Measurements from ENCODE around the gene YIF1A. TPM values are rescaled to one million over a fixed set of nuclear protein-coding genes. Genes with fewer than 3 reads are reported as not detected.

The YIF1A gene
- total and polyA plus RNA-seq, 4 donors: 93.0 to 136 (median 117) TPM

DNA sequence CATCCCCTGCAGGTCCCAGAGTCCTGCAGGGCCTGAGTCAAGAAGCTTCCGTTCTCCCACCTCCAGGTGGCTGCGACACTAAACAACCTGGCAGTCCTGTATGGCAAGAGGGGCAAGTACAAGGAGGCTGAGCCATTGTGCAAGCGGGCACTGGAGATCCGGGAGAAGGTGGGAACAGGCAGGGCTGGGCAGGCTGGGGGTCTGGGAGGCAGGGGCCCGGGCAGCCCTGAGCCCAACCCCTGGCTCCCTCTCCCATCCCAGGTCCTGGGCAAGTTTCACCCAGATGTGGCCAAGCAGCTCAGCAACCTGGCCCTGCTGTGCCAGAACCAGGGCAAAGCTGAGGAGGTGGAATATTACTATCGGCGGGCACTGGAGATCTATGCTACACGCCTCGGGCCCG lies 25.2 kb downstream of the YIF1A start:
- over 99% methylated on average over 10 of the region's 10 CpGs for WGBS
- Histone ChIP-seq H3K27ac (ENCODE audit: low read depth in 1 of 2, low read length in 2 of 2) (no peak overlapping the region), H3K9me3 (ENCODE audit: control insufficient read depth in 4 of 4, low read length in 3 of 4) (no peaks in the 10 kb centered on the region), H3K4me3 (ENCODE audit: low read depth in 1 of 3, low read length in 3 of 3) (no peak overlapping the region), H3K36me3 (ENCODE audit: control insufficient read depth in 4 of 4, insufficient read depth in 3 of 4, low read depth in 1 of 4, low read length in 3 of 4) (peaks cover 0 to 6% (median 2%) of the 10 kb centered on the region in 4 donors), H3K4me1 (ENCODE audit: control insufficient read depth in 4 of 4, insufficient read depth in 4 of 4, low read length in 3 of 4) (peaks cover 0 to 12% (median 5%) of the 10 kb centered on the region in 4 donors), H3K9ac (ENCODE audit: low read depth in 1 of 2, low read length in 2 of 2) (no peak overlapping the region), H3K27me3 (ENCODE audit: control insufficient read depth in 4 of 4, insufficient read depth in 4 of 4, low read length in 3 of 4) (no peaks in the 10 kb centered on the region)
- TF ChIP-seq YY1 (IDR thresholded peaks at IDR 0.05) (no peak), FOXA2 (IDR thresholded peaks at IDR 0.05) (no peak), TAF1 (conservative IDR thresholded peaks at IDR 0.05) (no peak), JUND (IDR thresholded peaks at IDR 0.05) (no peak), RXRA (IDR thresholded peaks at IDR 0.05) (no peak), EGR1 (IDR thresholded peaks at IDR 0.05; ENCODE audit: low read depth in 2 of 2) (no peak), NR2F2 (IDR thresholded peaks at IDR 0.05) (no peak), GABPA (IDR thresholded peaks at IDR 0.05 in 1 of 2, conservative IDR thresholded peaks at IDR 0.05 in 1 of 2) (no peak), HNF4A (conservative IDR thresholded peaks at IDR 0.05) (no peak)
- TF ChIP-seq, protein P1, sequence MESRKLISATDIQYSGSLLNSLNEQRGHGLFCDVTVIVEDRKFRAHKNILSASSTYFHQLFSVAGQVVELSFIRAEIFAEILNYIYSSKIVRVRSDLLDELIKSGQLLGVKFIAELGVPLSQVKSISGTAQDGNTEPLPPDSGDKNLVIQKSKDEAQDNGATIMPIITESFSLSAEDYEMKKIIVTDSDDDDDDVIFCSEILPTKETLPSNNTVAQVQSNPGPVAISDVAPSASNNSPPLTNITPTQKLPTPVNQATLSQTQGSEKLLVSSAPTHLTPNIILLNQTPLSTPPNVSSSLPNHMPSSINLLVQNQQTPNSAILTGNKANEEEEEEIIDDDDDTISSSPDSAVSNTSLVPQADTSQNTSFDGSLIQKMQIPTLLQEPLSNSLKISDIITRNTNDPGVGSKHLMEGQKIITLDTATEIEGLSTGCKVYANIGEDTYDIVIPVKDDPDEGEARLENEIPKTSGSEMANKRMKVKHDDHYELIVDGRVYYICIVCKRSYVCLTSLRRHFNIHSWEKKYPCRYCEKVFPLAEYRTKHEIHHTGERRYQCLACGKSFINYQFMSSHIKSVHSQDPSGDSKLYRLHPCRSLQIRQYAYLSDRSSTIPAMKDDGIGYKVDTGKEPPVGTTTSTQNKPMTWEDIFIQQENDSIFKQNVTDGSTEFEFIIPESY (IDR thresholded peaks at IDR 0.05): no peak
- TF ChIP-seq, protein P2, sequence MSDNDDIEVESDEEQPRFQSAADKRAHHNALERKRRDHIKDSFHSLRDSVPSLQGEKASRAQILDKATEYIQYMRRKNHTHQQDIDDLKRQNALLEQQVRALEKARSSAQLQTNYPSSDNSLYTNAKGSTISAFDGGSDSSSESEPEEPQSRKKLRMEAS (IDR thresholded peaks at IDR 0.05): no peak
- TF ChIP-seq, protein P3, sequence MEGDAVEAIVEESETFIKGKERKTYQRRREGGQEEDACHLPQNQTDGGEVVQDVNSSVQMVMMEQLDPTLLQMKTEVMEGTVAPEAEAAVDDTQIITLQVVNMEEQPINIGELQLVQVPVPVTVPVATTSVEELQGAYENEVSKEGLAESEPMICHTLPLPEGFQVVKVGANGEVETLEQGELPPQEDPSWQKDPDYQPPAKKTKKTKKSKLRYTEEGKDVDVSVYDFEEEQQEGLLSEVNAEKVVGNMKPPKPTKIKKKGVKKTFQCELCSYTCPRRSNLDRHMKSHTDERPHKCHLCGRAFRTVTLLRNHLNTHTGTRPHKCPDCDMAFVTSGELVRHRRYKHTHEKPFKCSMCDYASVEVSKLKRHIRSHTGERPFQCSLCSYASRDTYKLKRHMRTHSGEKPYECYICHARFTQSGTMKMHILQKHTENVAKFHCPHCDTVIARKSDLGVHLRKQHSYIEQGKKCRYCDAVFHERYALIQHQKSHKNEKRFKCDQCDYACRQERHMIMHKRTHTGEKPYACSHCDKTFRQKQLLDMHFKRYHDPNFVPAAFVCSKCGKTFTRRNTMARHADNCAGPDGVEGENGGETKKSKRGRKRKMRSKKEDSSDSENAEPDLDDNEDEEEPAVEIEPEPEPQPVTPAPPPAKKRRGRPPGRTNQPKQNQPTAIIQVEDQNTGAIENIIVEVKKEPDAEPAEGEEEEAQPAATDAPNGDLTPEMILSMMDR (IDR thresholded peaks at IDR 0.05; ENCODE audit: low read depth, low read length, missing input control): no peak
- TF ChIP-seq, protein P4, sequence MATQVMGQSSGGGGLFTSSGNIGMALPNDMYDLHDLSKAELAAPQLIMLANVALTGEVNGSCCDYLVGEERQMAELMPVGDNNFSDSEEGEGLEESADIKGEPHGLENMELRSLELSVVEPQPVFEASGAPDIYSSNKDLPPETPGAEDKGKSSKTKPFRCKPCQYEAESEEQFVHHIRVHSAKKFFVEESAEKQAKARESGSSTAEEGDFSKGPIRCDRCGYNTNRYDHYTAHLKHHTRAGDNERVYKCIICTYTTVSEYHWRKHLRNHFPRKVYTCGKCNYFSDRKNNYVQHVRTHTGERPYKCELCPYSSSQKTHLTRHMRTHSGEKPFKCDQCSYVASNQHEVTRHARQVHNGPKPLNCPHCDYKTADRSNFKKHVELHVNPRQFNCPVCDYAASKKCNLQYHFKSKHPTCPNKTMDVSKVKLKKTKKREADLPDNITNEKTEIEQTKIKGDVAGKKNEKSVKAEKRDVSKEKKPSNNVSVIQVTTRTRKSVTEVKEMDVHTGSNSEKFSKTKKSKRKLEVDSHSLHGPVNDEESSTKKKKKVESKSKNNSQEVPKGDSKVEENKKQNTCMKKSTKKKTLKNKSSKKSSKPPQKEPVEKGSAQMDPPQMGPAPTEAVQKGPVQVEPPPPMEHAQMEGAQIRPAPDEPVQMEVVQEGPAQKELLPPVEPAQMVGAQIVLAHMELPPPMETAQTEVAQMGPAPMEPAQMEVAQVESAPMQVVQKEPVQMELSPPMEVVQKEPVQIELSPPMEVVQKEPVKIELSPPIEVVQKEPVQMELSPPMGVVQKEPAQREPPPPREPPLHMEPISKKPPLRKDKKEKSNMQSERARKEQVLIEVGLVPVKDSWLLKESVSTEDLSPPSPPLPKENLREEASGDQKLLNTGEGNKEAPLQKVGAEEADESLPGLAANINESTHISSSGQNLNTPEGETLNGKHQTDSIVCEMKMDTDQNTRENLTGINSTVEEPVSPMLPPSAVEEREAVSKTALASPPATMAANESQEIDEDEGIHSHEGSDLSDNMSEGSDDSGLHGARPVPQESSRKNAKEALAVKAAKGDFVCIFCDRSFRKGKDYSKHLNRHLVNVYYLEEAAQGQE (IDR thresholded peaks at IDR 0.05): no peak
- no peak for DNase-seq (ENCODE audit: low spot score)

DNA sequence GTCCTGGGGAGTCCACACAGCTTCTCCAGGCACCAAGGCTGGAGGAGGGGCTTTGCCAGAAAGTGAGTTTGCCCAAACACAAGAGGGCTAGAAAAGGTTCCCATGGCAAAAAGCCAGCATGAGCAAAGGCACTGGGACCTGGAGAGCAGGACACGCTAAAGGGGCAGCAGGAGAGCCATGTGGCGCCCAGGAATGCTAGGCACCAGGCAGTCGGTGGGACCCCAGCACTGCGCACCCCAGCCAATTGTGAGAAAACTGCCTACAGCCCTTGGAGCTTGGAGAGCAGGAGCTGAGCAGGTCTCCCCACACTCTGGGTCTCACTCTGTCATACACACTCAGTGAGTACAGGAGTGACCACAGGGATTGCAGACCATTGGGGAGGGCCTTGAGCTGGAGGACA lies 25.7 kb downstream of the YIF1A start:
- WGBS: 96% methylated on average over 4 of the region's 4 CpGs
- Histone ChIP-seq H3K27me3 (ENCODE audit: control insufficient read depth in 4 of 4, insufficient read depth in 4 of 4, low read length in 3 of 4) (no peaks in the 10 kb centered on the region), H3K36me3 (ENCODE audit: control insufficient read depth in 4 of 4, insufficient read depth in 3 of 4, low read depth in 1 of 4, low read length in 3 of 4) (peaks cover 0 to 6% (median 2%) of the 10 kb centered on the region in 4 donors), H3K4me1 (ENCODE audit: control insufficient read depth in 4 of 4, insufficient read depth in 4 of 4, low read length in 3 of 4) (peaks cover 0 to 17% (median 10%) of the 10 kb centered on the region in 4 donors), H3K9ac (ENCODE audit: low read depth in 1 of 2, low read length in 2 of 2) (no peak overlapping the region), H3K9me3 (ENCODE audit: control insufficient read depth in 4 of 4, low read length in 3 of 4) (no peaks in the 10 kb centered on the region), H3K27ac (ENCODE audit: low read depth in 1 of 2, low read length in 2 of 2) (no peak overlapping the region), H3K4me3 (ENCODE audit: low read depth in 1 of 3, low read length in 3 of 3) (no peak overlapping the region)
- DNase-seq (ENCODE audit: low spot score): no peak
- TF ChIP-seq, protein P1 (IDR thresholded peaks at IDR 0.05): no peak
- TF ChIP-seq YY1 (IDR thresholded peaks at IDR 0.05): no peak
- no peak for TF ChIP-seq HNF4G (IDR thresholded peaks at IDR 0.05)
- TF ChIP-seq JUND (IDR thresholded peaks at IDR 0.05): no peak
- TF ChIP-seq, protein P2 (IDR thresholded peaks at IDR 0.05): no peak
- TF ChIP-seq FOXA1 (IDR thresholded peaks at IDR 0.05): no peak
- TF ChIP-seq GABPA (IDR thresholded peaks at IDR 0.05 in 1 of 2, conservative IDR thresholded peaks at IDR 0.05 in 1 of 2): no peak
- no peak for TF ChIP-seq TAF1 (conservative IDR thresholded peaks at IDR 0.05)
- TF ChIP-seq, protein P3 (IDR thresholded peaks at IDR 0.05; ENCODE audit: low read depth, low read length, missing input control): no peak
- TF ChIP-seq, protein P5, sequence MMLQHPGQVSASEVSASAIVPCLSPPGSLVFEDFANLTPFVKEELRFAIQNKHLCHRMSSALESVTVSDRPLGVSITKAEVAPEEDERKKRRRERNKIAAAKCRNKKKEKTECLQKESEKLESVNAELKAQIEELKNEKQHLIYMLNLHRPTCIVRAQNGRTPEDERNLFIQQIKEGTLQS (IDR thresholded peaks at IDR 0.05): no peak
- no peak for TF ChIP-seq NR2F2 (IDR thresholded peaks at IDR 0.05)
- TF ChIP-seq RAD21 (IDR thresholded peaks at IDR 0.05): no peak
- no peak for TF ChIP-seq SP1 (IDR thresholded peaks at IDR 0.05)
- no peak for TF ChIP-seq RXRA (IDR thresholded peaks at IDR 0.05)
